Right lobe of liver (tissue), 6 donors: ENCODE data around the gene GJA10. TPM values are rescaled to one million over a fixed set of nuclear protein-coding genes. Genes with fewer than 3 reads are reported as not detected.
A peak's percentile ranks its signal among the peaks of the same experiment; 100 is the strongest.
"Not testable (repeated sequence)": the region's sequence is repeated elsewhere in the genome, so short reads cannot be mapped to it uniquely, and the experiment has no call there.

ENCODE experiments used
- ATAC-seq, 4 donors: fragments of 200-7000 bp; cut with Tn5 transposase; one replicate each; pipeline ENCODE4 v1.9.1; 2020; ENCODE audit warnings: mild to moderate bottlenecking in 4 of 4, moderate library complexity in 4 of 4
- DNase-seq, 3 donors: peaks; one replicate each; pipeline ENCODE4 v3.0.0-alpha.2; 2020
- H3K27ac ChIP-seq, 3 donors: fragments of 200-600 bp; one replicate each; pipeline ENCODE4 v1.8.0; 2022
- H3K27me3 ChIP-seq, 2 donors: fragments of 200-600 bp; one replicate each; pipeline ENCODE4 v1.8.0; 2022
- H3K36me3 ChIP-seq, 4 donors: fragments of 200-600 bp; sonication (generic) in 1 of 4; one replicate each; pipeline versions ENCODE4 v1.5.1 to v1.8.0; 2017 to 2022; ENCODE audit warnings: control low read depth in 1 of 4
- H3K4me1 ChIP-seq, 4 donors: fragments of 200-600 bp; sonication (generic) in 1 of 4; one replicate each; pipeline versions ENCODE4 v1.5.1 to v1.8.0; 2017 to 2022; ENCODE audit warnings: control low read depth in 1 of 4
- H3K4me3 ChIP-seq, 3 donors: fragments of 200-600 bp; one replicate each; pipeline ENCODE4 v1.8.0; 2022
- H3K9me3 ChIP-seq, 4 donors: fragments of 200-600 bp; sonication (generic) in 1 of 4; one replicate each; pipeline versions ENCODE4 v1.5.1 to v1.8.0; 2017 to 2022; ENCODE audit warnings: control low read depth in 1 of 4
- CTCF ChIP-seq, 4 donors: fragments of 200-600 bp in 3 of 4; fragments of 450-650 bp in 1 of 4; IDR thresholded peaks; one replicate each; pipeline versions ENCODE4 v1.5.1 to v1.8.0; 2016 to 2022; ENCODE audit warnings: antibody characterized with exemption in 4 of 4, mild to moderate bottlenecking in 2 of 4
- POLR2A ChIP-seq: fragments of 450-650 bp; IDR thresholded peaks from one replicate; pipeline ENCODE4 v1.6.1; 2017; ENCODE audit warnings: antibody characterized with exemption, mild to moderate bottlenecking
- WGBS: methylation state at CpG from one replicate; pipeline ENCODE4 v1.1.6; 2018; ENCODE audit warnings: low coverage, low lambda C conversion rate; ENCODE audit not compliant: insufficient coverage; ENCODE audit errors: missing lambda C conversion rate; 5-methylcytosine and 5-hydroxymethylcytosine counted together
- intact Hi-C, 2 donors: fragments of 100-400 bp; cut with DNase I; formaldehyde crosslinking; loops; one replicate each; pipeline versions ENCODE4 v1.11.2 to v1.14.1; 2022
- total RNA-seq, 6 experiments: library from RNA; depleted of rRNA in 2 of 6; stranded (reverse); fragments of >200 nt in 2 of 6; fragmentation: NEBNext Ultra II Directional in 3 of 6; extraction: Animal tissue kit (Norgen Biotek cat#: 25700) in 3 of 6; gene quantifications; one replicate each; pipeline versions ENCODE4 v1.1.0 to v1.2.4, GENCODE V29; 2016 to 2023
- donor health status: DM: no; HTN: yes; CAD: no.
- donor health status: DM: no; HTN: no; CAD: no.
- donor health status: DM: no; HTN: no; CAD: no.
- donor health status: DM: no; HTN: yes; CAD: no.
- donor health status: DM: no; HTN: yes; CAD: no.

Gene GJA10
- total RNA-seq, 6 experiments from 2014 or later: not detected

- intact Hi-C loops: no loop called here
These were observed 7.7 kb upstream of the GJA10 start for GRCh38 chr6:89886378-89887120.

GRCh38 chr6:89887452-89888137, 6.7 kb upstream of the GJA10 start:
- ATAC-seq: peak in 2 of 4 donors; percentile 10 to 59
- Histone ChIP-seq H3K9me3 (no peaks in the 10 kb centered on the region), H3K36me3 (no peaks in the 10 kb centered on the region), H3K4me1 (no peaks in the 10 kb centered on the region), H3K4me3 (no peak overlapping the region), H3K27me3 (no peaks in the 10 kb centered on the region), H3K27ac (no peak overlapping the region)
- intact Hi-C loops: no loop called here
- WGBS: 27% methylated on average over 5 of the region's 43 CpGs
- no peak for TF ChIP-seq CTCF (IDR thresholded peaks at IDR 0.05)
- TF ChIP-seq POLR2A: no peak
- DNase-seq: no peak

More at GRCh38 chr6:89886378-89887120, 7.7 kb upstream of the GJA10 start:
- DNase-seq: no peak
- WGBS: 90% methylated on average over 10 of the region's 44 CpGs
- H3K27ac ChIP-seq: no peak overlapping the region
- no peaks in the 10 kb centered on the region for H3K4me1 ChIP-seq
- H3K27me3 ChIP-seq: no peaks in the 10 kb centered on the region
- no peak overlapping the region for H3K4me3 ChIP-seq
- no peak for ATAC-seq
- H3K9me3 ChIP-seq: no peaks in the 10 kb centered on the region
- TF ChIP-seq CTCF (IDR thresholded peaks at IDR 0.05) (no peak), POLR2A (no peak)
- no peaks in the 10 kb centered on the region for H3K36me3 ChIP-seq

GRCh38 chr6:89888138-89888514, 6.1 kb upstream of the GJA10 start:
- Histone ChIP-seq H3K9me3 (no peaks in the 10 kb centered on the region), H3K27me3 (no peaks in the 10 kb centered on the region), H3K36me3 (no peaks in the 10 kb centered on the region), H3K27ac (no peak overlapping the region), H3K4me1 (no peaks in the 10 kb centered on the region), H3K4me3 (no peak overlapping the region)
- no peak for ATAC-seq
- DNase-seq: no peak
- intact Hi-C loops: no loop called here
- TF ChIP-seq POLR2A: no peak
- no peak for TF ChIP-seq CTCF (IDR thresholded peaks at IDR 0.05)
- 75% methylated on average over 5 of the region's 7 CpGs for WGBS

- Histone ChIP-seq H3K27me3 (no peaks in the 10 kb centered on the region), H3K4me3 (no peak overlapping the region), H3K9me3 (no peaks in the 10 kb centered on the region), H3K27ac (no peak overlapping the region), H3K4me1 (no peaks in the 10 kb centered on the region), H3K36me3 (no peaks in the 10 kb centered on the region)
- ATAC-seq (no peak), DNase-seq (no peak)
- intact Hi-C loops: no loop called here
- WGBS: 51% methylated on average over 3 of the region's 3 CpGs
- TF ChIP-seq CTCF (IDR thresholded peaks at IDR 0.05) (no peak), POLR2A (no peak)
These were observed 5.4 kb upstream of the GJA10 start for GRCh38 chr6:89888871-89889270.

- H3K9me3 ChIP-seq, H3K27me3 ChIP-seq, H3K4me3 ChIP-seq, H3K4me1 ChIP-seq, ATAC-seq, H3K27ac ChIP-seq, intact Hi-C loops, DNase-seq, H3K36me3 ChIP-seq: not testable (repeated sequence)
- 13% methylated on average over 11 of the region's 11 CpGs for WGBS
These were observed 3.3 kb upstream of the GJA10 start for GRCh38 chr6:89890845-89891528.

- ATAC-seq, H3K27ac ChIP-seq, H3K36me3 ChIP-seq, intact Hi-C loops, H3K9me3 ChIP-seq, H3K4me1 ChIP-seq, H3K4me3 ChIP-seq, DNase-seq, H3K27me3 ChIP-seq: not testable (repeated sequence)
- WGBS: 72% methylated on average over 8 of the region's 8 CpGs
These were observed 1.7 kb upstream of the GJA10 start for GRCh38 chr6:89892577-89892976.
